Measurements from ENCODE around the gene FBXO44.
A peak's percentile ranks its signal among the peaks of the same experiment; 100 is the strongest.
"Not testable (repeated sequence)": the region's sequence is repeated elsewhere in the genome, so short reads cannot be mapped to it uniquely, and the experiment has no call there.

FBXO44 gene

GRCh38 chr1:11654137-11654938, at the start of gene FBXO44, which contains the start of gene FBXO2:
FBXO44 (plus strand) TSS chr1:11654877; CDS start chr1:11655836, 959 bp downstream.
FBXO2 (minus strand) TSS chr1:11654429; CDS start chr1:11654340, 89 bp downstream.
- peak; percentile 47 for DNase-seq

- no peak for DNase-seq
These were observed 47.9 kb upstream of the FBXO44 start for GRCh38 chr1:11606775-11607174.

- DNase-seq: not testable (repeated sequence)
These were observed 46.0 kb upstream of the FBXO44 start for GRCh38 chr1:11608596-11609130.

GRCh38 chr1:11609378-11609777, 45.3 kb upstream of the FBXO44 start:
- DNase-seq: not testable (repeated sequence)

GRCh38 chr1:11610629-11611180, 44.0 kb upstream of the FBXO44 start:
- no peak for DNase-seq

GRCh38 chr1:11611638-11612327, 42.9 kb upstream of the FBXO44 start:
- DNase-seq: no peak

- DNase-seq: no peak
These were observed 41.3 kb upstream of the FBXO44 start for GRCh38 chr1:11613347-11613746.

- DNase-seq: no peak
These were observed 39.6 kb upstream of the FBXO44 start for GRCh38 chr1:11615090-11615489.

- no peak for DNase-seq
These were observed 37.9 kb upstream of the FBXO44 start for GRCh38 chr1:11616766-11617165.

- DNase-seq: peak; percentile 32
These were observed 37.4 kb upstream of the FBXO44 start for GRCh38 chr1:11617314-11617713.

GRCh38 chr1:11617741-11618140, 36.9 kb upstream of the FBXO44 start:
- DNase-seq: no peak

- no peak for DNase-seq
These were observed 34.3 kb upstream of the FBXO44 start for GRCh38 chr1:11620405-11620804.

GRCh38 chr1:11620924-11621323, 33.8 kb upstream of the FBXO44 start:
- no peak for DNase-seq

GRCh38 chr1:11622398-11622797, 32.3 kb upstream of the FBXO44 start:
- DNase-seq: no peak

- DNase-seq: no peak
These were observed 31.0 kb upstream of the FBXO44 start for GRCh38 chr1:11623702-11624101.

- DNase-seq: no peak
These were observed 28.1 kb upstream of the FBXO44 start for GRCh38 chr1:11626551-11626950.

GRCh38 chr1:11628767-11629166, 25.9 kb upstream of the FBXO44 start:
- DNase-seq: no peak

- DNase-seq: no peak
These were observed 25.3 kb upstream of the FBXO44 start for GRCh38 chr1:11629184-11630016.

- DNase-seq: no peak
These were observed 20.1 kb upstream of the FBXO44 start for GRCh38 chr1:11634365-11635192.

GRCh38 chr1:11638121-11638520, 16.6 kb upstream of the FBXO44 start:
- DNase-seq: no peak

- DNase-seq: no peak
These were observed 15.3 kb upstream of the FBXO44 start for GRCh38 chr1:11639372-11639771.

GRCh38 chr1:11640101-11640500, 14.6 kb upstream of the FBXO44 start:
- DNase-seq: no peak

Measured in NCI-H510A treated with DMSO at 0.1 percent for 48 hours (cell line).